Right lung (tissue), 10 donors: Measurements from ENCODE around the gene PIH1D2. TPM values are rescaled to one million over a fixed set of nuclear protein-coding genes. Genes with fewer than 3 reads are reported as not detected.
"Not testable (repeated sequence)": the region's sequence is repeated elsewhere in the genome, so short reads cannot be mapped to it uniquely, and the experiment has no call there.

ENCODE experiments used
- DNase-seq, 2 donors: peaks; one replicate each; pipeline ENCODE4 v3.0.0-alpha.2; 2013
- long read RNA-seq, 8 donors: transcript quantifications; one replicate each; lab custom pipeline, GENCODE V29; 2026
- polyA plus RNA-seq, 5 donors: library from polyadenylated mRNA; unstranded; fragments of 120-200 nt; gene quantifications; one replicate each; pipeline versions ENCODE4 v1.2.1 to v1.2.3, GENCODE V29; 2013; ENCODE audit warnings: inconsistent platforms in 1 of 5, low replicate concordance in 1 of 5; ENCODE audit not compliant: insufficient read length in 5 of 5, insufficient read depth in 1 of 5

The PIH1D2 gene
- polyA plus RNA-seq = 10 to 100 TPM in 1 of 5 donors, 1 to 10 TPM in 4; 6.5 to 11.2 (median 8.7) TPM
- long read RNA-seq, donor 1, partial matches to known transcripts = 37 of 85 reads
- long read RNA-seq, donor 1, other reads (novel, unspliced or antisense) = 46 of 85 reads
- long read RNA-seq, donor 2 = 0 reads
- long read RNA-seq, donor 3 = 0 reads
- long read RNA-seq, donor 4, partial matches to known transcripts = 0 of 1 reads
- long read RNA-seq, donor 4, other reads (novel, unspliced or antisense) = 0 of 1 reads
- long read RNA-seq, donor 5, partial matches to known transcripts = 56 of 94 reads
- long read RNA-seq, donor 5, other reads (novel, unspliced or antisense) = 38 of 94 reads
- long read RNA-seq, donor 6 = 0 reads
- long read RNA-seq, donor 7, partial matches to known transcripts = 0 of 4 reads
- long read RNA-seq, donor 7, other reads (novel, unspliced or antisense) = 0 of 4 reads
- long read RNA-seq, donor 8, partial matches to known transcripts = 0 of 1 reads
- long read RNA-seq, donor 8, other reads (novel, unspliced or antisense) = 0 of 1 reads

- DNase-seq = peak; percentile 87 to 90
Observed at GRCh38 chr11:112073941-112074811, at the start of gene PIH1D2, which contains the start of gene NKAPD1. Gene PIH1D2 (minus strand): TSS chr11:112074017. CDS start chr11:112073174, 843 bp downstream. Gene NKAPD1 (plus strand): TSS chr11:112074299. CDS start chr11:112075575, 1,276 bp downstream.

- DNase-seq = no peak
Observed at GRCh38 chr11:112123129-112123528, 49.3 kb upstream of the PIH1D2 start.

- DNase-seq = no peak
Observed at GRCh38 chr11:112121981-112122615, 48.3 kb upstream of the PIH1D2 start.

GRCh38 chr11:112118176-112118575, 44.4 kb upstream of the PIH1D2 start:
- no peak for DNase-seq

GRCh38 chr11:112115386-112115785, 41.6 kb upstream of the PIH1D2 start:
- no peak for DNase-seq

- no peak for DNase-seq
Observed at GRCh38 chr11:112114460-112114859, 40.6 kb upstream of the PIH1D2 start.

GRCh38 chr11:112113539-112114457, 40.0 kb upstream of the PIH1D2 start:
- DNase-seq = peak in 1 of 2 donors; percentile 27

GRCh38 chr11:112106070-112106469, 32.3 kb upstream of the PIH1D2 start:
- DNase-seq = no peak

GRCh38 chr11:112103446-112103845, 29.6 kb upstream of the PIH1D2 start:
- DNase-seq = no peak

- no peak for DNase-seq
Observed at GRCh38 chr11:112100462-112100861, 26.6 kb upstream of the PIH1D2 start.

- no peak for DNase-seq
Observed at GRCh38 chr11:112097734-112098528, 24.1 kb upstream of the PIH1D2 start.

GRCh38 chr11:112096194-112096593, 22.4 kb upstream of the PIH1D2 start:
- DNase-seq = no peak

- not testable (repeated sequence) for DNase-seq
Observed at GRCh38 chr11:112095302-112095701, 21.5 kb upstream of the PIH1D2 start.

- no peak for DNase-seq
Observed at GRCh38 chr11:112087212-112087611, 13.4 kb upstream of the PIH1D2 start.

- DNase-seq = peak; percentile 94 to 96
Observed at GRCh38 chr11:112086422-112087191, 12.8 kb upstream of the PIH1D2 start, which contains the start of the genes SDHD and TIMM8B. Gene SDHD (plus strand): TSS chr11:112086873. CDS start chr11:112086908, 35 bp downstream. Gene TIMM8B (minus strand): TSS chr11:112086756. CDS start chr11:112086723, 33 bp downstream.

- DNase-seq = peak in 1 of 2 donors; percentile 10
Observed at GRCh38 chr11:112085822-112086421, 12.1 kb upstream of the PIH1D2 start.

- DNase-seq = no peak
Observed at GRCh38 chr11:112082729-112083128, 8.9 kb upstream of the PIH1D2 start.

GRCh38 chr11:112062923-112063322, 10.9 kb downstream of the PIH1D2 start:
- no peak for DNase-seq
